Skeletal muscle cell (primary cell): ENCODE measurements around the gene PTPRR.
"Not testable (repeated sequence)": the region's sequence is repeated elsewhere in the genome, so short reads cannot be mapped to it uniquely, and the experiment has no call there.

Source experiments
- DNase-seq: peaks from one replicate; pipeline ENCODE4 v3.0.0-alpha.2; 2010; ENCODE audit warnings: low read depth
- H3K4me3 ChIP-seq: 2 replicates; pipeline ENCODE4 v1.5.1; 2011; ENCODE audit warnings: low read depth, mild to moderate bottlenecking, control low read depth, low read length, moderate library complexity

The PTPRR gene

GRCh38 chr12:70758494-70758845 lies 162.1 kb downstream of the PTPRR start:
- DNase-seq = no peak
- H3K4me3 ChIP-seq = no peak overlapping the region

- no peak overlapping the region for H3K4me3 ChIP-seq
Measured at GRCh38 chr12:70757830-70758493, 162.6 kb downstream of the PTPRR start.

GRCh38 chr12:70756791-70757190 lies 163.7 kb downstream of the PTPRR start:
- no peak overlapping the region for H3K4me3 ChIP-seq
- no peak for DNase-seq

More at GRCh38 chr12:70757830-70758493, 162.6 kb downstream of the PTPRR start:
- no peak for DNase-seq

GRCh38 chr12:70756118-70756517 lies 164.4 kb downstream of the PTPRR start:
- DNase-seq = peak; percentile 48
- H3K4me3 ChIP-seq = no peak overlapping the region

- DNase-seq = no peak
- H3K4me3 ChIP-seq = no peak overlapping the region
Measured at GRCh38 chr12:70754330-70754741, 166.2 kb downstream of the PTPRR start.

GRCh38 chr12:70752327-70752726 lies 168.2 kb downstream of the PTPRR start:
- DNase-seq = no peak
- no peak overlapping the region for H3K4me3 ChIP-seq

- H3K4me3 ChIP-seq = no peak overlapping the region
- DNase-seq = no peak
Measured at GRCh38 chr12:70749931-70750330, 170.6 kb downstream of the PTPRR start.

GRCh38 chr12:70748809-70749208 lies 171.7 kb downstream of the PTPRR start:
- no peak overlapping the region for H3K4me3 ChIP-seq
- DNase-seq = no peak

- no peak for DNase-seq
- H3K4me3 ChIP-seq = no peak overlapping the region
Measured at GRCh38 chr12:70747445-70748260, 172.9 kb downstream of the PTPRR start.

- H3K4me3 ChIP-seq = no peak overlapping the region
- no peak for DNase-seq
Measured at GRCh38 chr12:70745048-70745447, 175.5 kb downstream of the PTPRR start.

GRCh38 chr12:70744178-70744577 lies 176.4 kb downstream of the PTPRR start:
- no peak overlapping the region for H3K4me3 ChIP-seq
- no peak for DNase-seq

GRCh38 chr12:70741256-70741655 lies 179.3 kb downstream of the PTPRR start:
- DNase-seq = no peak
- H3K4me3 ChIP-seq = no peak overlapping the region

- H3K4me3 ChIP-seq = no peak overlapping the region
- DNase-seq = no peak
Measured at GRCh38 chr12:70739756-70740155, 180.8 kb downstream of the PTPRR start.

GRCh38 chr12:70736351-70737133 lies 184.0 kb downstream of the PTPRR start:
- H3K4me3 ChIP-seq = no peak overlapping the region
- DNase-seq = no peak

- not testable (repeated sequence) for DNase-seq, H3K4me3 ChIP-seq
Measured at GRCh38 chr12:70735197-70735596, 185.3 kb downstream of the PTPRR start.

GRCh38 chr12:70733385-70733784 lies 187.2 kb downstream of the PTPRR start:
- H3K4me3 ChIP-seq = no peak overlapping the region
- DNase-seq = peak; percentile 41

- H3K4me3 ChIP-seq = no peak overlapping the region
- DNase-seq = no peak
Measured at GRCh38 chr12:70732287-70732686, 188.3 kb downstream of the PTPRR start.

- DNase-seq = no peak
- no peak overlapping the region for H3K4me3 ChIP-seq
Measured at GRCh38 chr12:70730675-70731180, 189.8 kb downstream of the PTPRR start.

- H3K4me3 ChIP-seq = no peak overlapping the region
- DNase-seq = no peak
Measured at GRCh38 chr12:70724444-70724843, 196.1 kb downstream of the PTPRR start.
